Measurements from ENCODE around the gene CTXN1. TPM values are rescaled to one million over a fixed set of nuclear protein-coding genes. Genes with fewer than 3 reads are reported as not detected.
"Not testable (repeated sequence)": the region's sequence is repeated elsewhere in the genome, so short reads cannot be mapped to it uniquely, and the experiment has no call there.

Gene CTXN1
- 10 to 100 TPM in 1 of 12 donors, 1 to 10 TPM in 8, under 1 TPM in 2, not detected in 1; 0.86 to 14.9 (median 1.9) TPM for polyA plus RNA-seq (ENCODE audit: insufficient read length in 12 of 12)
- long read RNA-seq, donor 1, transcript CTXN1-201 (2 exons, 1,274 nt), result major isoform, 20 of 20 reads
- long read RNA-seq, donor 1, partial matches to known transcripts, result 0 of 20 reads
- long read RNA-seq, donor 1, other reads (novel, unspliced or antisense), result 0 of 20 reads
- long read RNA-seq, donor 2, partial matches to known transcripts, result 0 of 3 reads
- long read RNA-seq, donor 2, other reads (novel, unspliced or antisense), result 0 of 3 reads
- long read RNA-seq, donor 3, partial matches to known transcripts, result 0 of 2 reads
- long read RNA-seq, donor 3, other reads (novel, unspliced or antisense), result 0 of 2 reads
- long read RNA-seq, donor 4, result 0 reads
- long read RNA-seq, donor 5, partial matches to known transcripts, result 0 of 3 reads
- long read RNA-seq, donor 5, other reads (novel, unspliced or antisense), result 0 of 3 reads
- long read RNA-seq, donor 6, partial matches to known transcripts, result 0 of 2 reads
- long read RNA-seq, donor 6, other reads (novel, unspliced or antisense), result 0 of 2 reads
- long read RNA-seq, donor 7, partial matches to known transcripts, result 0 of 1 reads
- long read RNA-seq, donor 7, other reads (novel, unspliced or antisense), result 0 of 1 reads
- long read RNA-seq, donor 8, partial matches to known transcripts, result 0 of 1 reads
- long read RNA-seq, donor 8, other reads (novel, unspliced or antisense), result 0 of 1 reads
- long read RNA-seq, donor 9, transcript CTXN1-201 (2 exons, 1,274 nt), result major isoform, 5 of 5 reads
- long read RNA-seq, donor 9, partial matches to known transcripts, result 0 of 5 reads
- long read RNA-seq, donor 9, other reads (novel, unspliced or antisense), result 0 of 5 reads
- long read RNA-seq, donor 10, result 0 reads
- long read RNA-seq, donor 11, partial matches to known transcripts, result 0 of 3 reads
- long read RNA-seq, donor 11, other reads (novel, unspliced or antisense), result 0 of 3 reads

GRCh38 chr19:7926021-7926726 is at the start of gene CTXN1:
Gene CTXN1 (minus strand): TSS chr19:7926135. CDS start chr19:7925538, 597 bp downstream.
- no peak for DNase-seq

DNA sequence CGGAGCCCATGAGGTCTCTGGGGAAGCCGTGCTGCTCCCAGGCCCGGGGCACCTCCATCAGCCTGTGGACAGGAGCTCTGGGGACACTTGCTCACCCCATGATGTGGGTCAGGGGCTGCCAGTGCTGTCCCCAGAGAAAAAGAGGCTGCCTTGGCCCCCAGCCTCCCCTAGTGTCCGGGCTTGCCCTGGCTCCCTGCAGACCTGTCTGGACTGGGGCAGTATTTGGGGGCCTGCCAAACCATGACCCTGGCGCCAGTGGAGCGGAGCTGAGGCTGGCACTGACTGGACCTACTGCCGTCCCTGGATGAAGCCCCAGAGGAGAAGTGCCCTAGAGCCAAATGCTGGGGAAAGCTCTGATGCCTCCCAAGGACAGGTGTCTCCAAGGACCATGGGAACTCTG is 49.1 kb upstream of the CTXN1 start:
- no peak for DNase-seq

GRCh38 chr19:7973883-7974282 is 47.9 kb upstream of the CTXN1 start:
- no peak for DNase-seq

DNA sequence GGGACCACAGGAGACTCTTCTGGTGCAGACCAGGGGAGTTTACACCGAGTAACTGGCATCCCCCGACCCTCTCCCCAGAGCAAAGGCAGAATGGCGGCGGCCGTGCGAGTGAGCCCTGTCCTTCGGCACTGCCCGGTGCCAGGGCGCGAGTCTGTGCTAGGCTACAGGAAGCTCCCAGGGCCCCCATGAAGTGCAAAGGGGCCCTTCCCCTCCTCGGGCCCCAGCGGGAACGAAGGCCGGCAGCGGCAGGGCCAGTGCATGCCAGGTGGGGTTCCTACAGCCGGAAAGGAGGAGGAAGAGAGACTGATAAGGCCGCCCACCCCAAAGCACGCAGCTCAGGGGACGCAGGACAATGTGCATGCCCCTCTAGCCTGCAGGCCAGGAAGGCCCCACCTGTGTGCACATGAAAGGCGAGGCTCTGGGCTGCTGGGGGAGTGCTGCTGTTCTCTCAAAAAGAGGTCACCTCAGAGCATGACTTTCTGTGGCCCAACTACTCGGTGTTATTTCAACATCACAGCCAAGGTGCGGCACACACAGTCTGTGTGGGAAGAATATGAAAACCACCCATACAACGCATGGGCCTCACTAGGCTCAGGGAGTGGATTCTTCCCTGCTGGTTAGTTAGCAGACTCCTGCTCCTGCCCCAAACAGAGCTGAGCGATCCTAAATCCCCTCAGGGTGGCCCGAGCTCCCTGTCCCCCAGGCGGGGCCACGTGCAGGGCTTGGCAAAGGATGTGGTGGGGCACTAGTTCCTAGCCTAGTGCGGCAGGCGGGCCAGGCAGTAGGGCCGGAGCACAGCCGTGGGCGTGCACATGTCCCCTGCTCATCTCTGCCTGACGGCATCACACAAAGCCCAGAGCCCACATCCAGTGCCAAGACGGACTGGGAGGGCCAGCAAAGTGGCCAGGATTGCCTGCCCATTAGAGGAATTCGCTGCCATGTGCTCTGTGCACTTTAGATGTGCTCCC is 45.9 kb upstream of the CTXN1 start:
- no peak for DNase-seq

DNA sequence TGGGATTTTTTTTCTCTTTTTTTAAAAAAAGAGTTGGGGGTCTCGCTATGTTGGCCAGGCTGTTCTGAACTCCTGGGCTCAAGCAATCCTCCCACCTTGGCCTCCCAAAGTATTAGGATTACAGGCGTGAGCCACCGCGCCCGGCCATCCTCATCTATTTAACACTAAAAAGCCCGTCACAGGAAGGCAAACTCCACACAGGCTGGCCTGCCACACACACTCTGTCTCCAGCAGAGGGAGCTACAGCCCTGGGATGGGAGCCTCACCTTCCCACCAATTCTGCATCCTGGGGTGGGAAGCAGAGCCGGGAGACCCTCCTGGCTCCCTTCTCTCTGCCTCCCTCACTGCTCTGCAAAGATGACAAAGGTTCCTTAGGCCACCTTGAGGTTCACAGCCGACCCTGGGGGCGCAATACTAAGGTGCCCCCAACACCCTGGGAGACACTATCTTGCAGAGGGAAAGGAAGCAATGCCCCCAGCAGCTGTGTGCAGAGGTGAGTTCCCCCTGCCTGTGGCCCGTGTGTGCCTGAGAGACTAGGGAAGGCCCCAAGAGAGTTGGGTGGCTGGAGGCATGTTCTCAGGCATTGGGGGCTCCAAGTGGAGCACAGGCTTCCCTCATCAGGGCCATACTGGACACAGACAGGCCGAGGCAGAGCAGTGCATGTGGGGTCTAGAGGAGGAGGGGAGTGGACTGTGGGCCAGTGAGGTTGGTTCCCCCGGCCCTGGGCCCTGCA is 44.9 kb upstream of the CTXN1 start:
- DNase-seq, result no peak

GRCh38 chr19:7969555-7969939 is 43.6 kb upstream of the CTXN1 start:
- DNase-seq, result no peak

DNA sequence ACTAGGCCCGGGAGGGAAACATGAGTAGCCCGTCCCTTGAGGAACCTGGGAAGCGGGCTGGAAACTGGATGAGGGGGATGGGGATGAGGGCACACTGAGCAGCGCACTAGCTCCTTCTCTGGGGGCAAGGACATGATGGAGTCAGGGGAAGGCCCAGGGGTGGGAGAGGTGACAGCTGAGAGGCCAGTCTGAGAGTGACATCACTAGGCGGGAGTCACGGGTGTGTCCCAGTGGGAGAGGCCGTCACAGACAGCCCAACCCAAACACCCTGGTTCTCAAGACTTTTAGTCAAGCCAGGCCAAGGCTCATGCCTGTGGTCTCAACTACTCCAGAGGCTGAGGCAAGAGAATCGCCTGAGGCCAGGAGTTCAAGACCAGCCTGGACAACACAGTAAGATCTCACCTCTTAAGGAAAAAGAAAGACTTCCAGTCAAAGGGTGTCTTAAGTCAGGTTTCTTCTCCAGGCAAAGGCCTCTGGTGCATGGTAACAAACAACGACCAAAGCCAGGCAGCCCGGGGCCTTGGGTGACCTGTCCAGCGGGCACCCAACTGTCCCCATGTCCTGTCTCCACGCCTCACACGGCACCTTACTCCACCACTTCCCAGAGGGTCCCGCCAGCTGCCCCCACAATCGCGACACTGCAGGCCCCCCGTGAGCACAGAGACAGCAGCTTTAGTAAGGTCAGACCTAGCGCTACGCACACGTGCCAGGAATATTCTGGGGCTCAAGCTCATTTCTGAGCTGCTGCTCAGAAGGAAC is 43.0 kb upstream of the CTXN1 start:
- DNase-seq, result no peak

- DNase-seq, result no peak
Observed at GRCh38 chr19:7968008-7968795, 42.3 kb upstream of the CTXN1 start.

GRCh38 chr19:7965921-7966665 is 40.2 kb upstream of the CTXN1 start:
- DNase-seq, result no peak

- DNase-seq, result no peak
Observed at GRCh38 chr19:7965259-7965841, 39.4 kb upstream of the CTXN1 start.

- no peak for DNase-seq
Observed at GRCh38 chr19:7963566-7963965, 37.6 kb upstream of the CTXN1 start.

DNA sequence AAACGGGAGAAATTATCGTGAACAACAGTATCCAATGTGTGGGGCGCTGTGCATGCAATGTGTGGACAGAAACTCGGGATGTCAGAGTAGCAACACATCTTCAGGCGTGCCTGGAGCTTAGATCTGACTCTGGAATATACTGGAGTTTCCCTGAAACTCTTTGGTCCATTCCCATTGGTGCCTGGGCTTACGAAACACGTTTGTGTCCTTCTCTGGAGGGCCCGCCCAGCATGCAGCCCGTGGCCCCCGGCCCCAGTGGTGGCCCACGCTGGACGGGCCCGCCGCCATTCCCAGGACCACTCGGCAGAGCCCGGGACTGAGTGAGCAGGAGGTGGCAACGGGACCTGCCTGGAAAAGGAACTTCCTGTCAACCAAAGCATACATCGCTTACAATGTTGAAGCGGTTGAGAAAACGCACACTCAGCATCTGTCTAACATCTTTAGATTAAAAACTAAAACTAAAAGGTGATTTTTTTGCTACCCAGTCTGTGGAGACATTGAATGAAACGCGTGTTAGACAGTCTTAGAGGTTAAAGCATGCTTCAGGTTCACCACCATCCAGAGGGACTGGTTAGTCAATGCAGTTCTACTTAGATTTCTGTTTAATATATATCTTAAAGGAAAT is 36.8 kb upstream of the CTXN1 start:
- no peak for DNase-seq

- DNase-seq, result no peak
Observed at GRCh38 chr19:7961920-7962626, 36.1 kb upstream of the CTXN1 start.

DNA sequence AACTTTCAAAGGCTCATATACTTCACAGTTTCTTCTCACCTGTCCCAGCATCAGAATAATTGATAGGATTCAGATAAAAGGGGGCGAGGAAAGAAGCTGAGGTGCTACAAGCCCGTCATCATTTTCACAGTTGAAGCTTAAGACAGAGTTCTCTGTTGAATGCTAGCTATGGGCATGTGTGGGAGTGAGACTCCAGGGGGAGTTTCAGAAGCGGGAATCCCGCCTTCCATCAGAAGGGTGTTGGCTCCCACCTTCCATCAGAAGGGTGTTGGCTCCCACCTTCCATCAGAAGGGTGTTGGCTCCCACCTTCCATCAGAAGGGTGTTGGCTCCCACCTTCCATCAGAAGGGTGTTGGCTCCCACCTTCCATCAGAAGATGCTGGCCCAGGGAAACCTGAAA is 35.1 kb upstream of the CTXN1 start:
- DNase-seq, result not testable (repeated sequence)

GRCh38 chr19:7959211-7959610 is 33.3 kb upstream of the CTXN1 start:
- no peak for DNase-seq

GRCh38 chr19:7955696-7956095 is 29.8 kb upstream of the CTXN1 start:
- DNase-seq, result no peak
